T-helper 1 cell (primary cell): ENCODE measurements around the gene C1S.
A peak's percentile ranks its signal among the peaks of the same experiment; 100 is the strongest.

Experiments
- DNase-seq, 5 donors: peaks; one replicate each; pipeline ENCODE4 v3.0.0-alpha.2; 2012 to 2020

C1S gene

GRCh38 chr12:7076493-7076892 is 16.0 kb downstream of the C1S start:
- no peak for DNase-seq

GRCh38 chr12:7078163-7078562 is 17.6 kb downstream of the C1S start:
- no peak for DNase-seq

GRCh38 chr12:7079826-7080125 is 19.3 kb downstream of the C1S start:
- DNase-seq, result no peak

DNA sequence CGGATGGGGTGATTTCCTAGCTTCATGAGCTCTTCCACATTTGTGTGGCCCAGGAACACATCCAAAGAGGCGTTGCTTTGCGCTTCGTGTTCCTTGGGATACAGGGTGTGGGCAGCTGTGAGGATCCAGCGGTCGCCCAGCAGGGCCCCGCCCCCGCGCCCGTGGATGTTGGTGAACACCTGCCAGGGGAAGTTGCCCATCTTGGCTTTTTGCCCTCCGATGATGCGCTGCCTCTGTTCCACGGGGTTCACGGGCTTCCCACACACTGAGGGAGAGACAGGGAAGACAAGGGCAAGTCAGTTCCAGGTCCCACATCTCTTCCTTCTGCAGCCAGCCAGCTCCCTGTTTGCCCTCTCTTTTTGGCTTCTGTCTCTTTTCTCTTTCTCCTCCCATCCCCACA is 20.5 kb downstream of the C1S start:
- no peak for DNase-seq

GRCh38 chr12:7083125-7083524 is 22.6 kb downstream of the C1S start:
- no peak for DNase-seq

- no peak for DNase-seq
Measured at GRCh38 chr12:7089196-7089871, 28.8 kb downstream of the C1S start.

- DNase-seq, result no peak
Measured at GRCh38 chr12:7090222-7090998, 29.9 kb downstream of the C1S start.

GRCh38 chr12:7091171-7091570 is 30.7 kb downstream of the C1S start:
- no peak for DNase-seq

GRCh38 chr12:7091660-7092228 is 31.2 kb downstream of the C1S start:
- no peak for DNase-seq

DNA sequence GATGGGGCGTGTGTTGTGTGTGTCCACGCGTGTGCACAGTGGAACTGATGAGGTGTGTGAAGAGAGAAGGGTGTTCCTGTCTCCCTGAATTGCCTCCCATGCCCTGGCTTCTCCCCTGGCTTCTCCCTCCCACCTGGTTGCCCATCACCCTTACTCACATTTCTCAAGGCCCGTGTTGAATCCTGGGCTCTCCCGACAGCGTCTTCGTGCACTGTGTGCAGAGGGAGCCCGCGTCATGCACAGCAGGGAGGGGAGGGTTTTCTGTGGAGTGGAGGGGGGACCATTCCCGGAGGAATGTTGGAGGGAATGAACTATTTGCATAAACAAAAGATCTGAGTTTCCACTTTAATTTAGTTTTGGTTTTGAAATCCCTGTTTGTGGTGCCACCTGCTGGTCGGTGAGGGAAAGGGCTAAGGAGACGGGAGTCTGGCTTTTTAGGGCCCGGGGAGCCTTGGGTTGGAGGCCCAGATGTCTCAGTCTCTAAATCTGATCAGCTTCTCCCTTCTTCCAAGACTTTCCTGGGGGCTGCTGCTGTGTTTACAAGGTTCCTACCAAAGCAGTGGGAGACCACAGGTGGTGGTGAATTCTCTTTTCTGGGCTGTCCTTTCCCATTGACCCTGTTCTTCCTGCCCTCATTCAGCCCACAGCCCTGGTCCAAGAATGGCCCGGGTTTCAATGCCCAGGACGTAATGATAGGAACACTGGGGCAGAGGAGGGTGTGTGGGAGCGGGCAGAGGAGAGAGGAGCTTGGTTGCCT is 31.9 kb downstream of the C1S start, which contains the start of gene C1R:
TSS of gene C1R (minus strand) at position 217 of the 757 bp plus-strand sequence. CDS start at position 160, 57 bp downstream.
- peak; percentile 40 to 66 (median 52) for DNase-seq

DNA sequence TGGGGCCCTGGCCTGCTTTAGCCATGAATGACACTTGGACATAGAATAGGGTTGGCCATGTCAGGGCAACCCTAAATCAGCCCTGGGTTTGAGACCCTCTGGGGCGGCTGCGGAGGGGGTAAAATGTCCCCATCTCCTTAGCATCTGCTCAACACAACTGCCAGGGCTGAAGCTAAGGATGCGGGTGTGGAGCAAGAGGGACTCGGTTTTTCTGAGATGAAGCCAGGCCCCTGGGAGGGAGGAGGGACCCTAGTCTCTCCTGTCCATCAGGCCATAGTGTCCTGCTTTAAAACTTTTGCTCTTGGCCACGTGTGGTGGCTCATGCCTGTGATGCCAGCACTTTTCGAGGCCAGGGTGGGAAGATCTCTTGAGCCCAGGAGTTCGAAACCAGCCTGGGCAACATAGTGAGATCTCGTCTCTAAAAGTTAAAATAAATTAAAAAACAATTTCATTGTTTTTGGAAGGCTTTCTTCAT is 32.5 kb downstream of the C1S start:
- no peak for DNase-seq

GRCh38 chr12:7093486-7093885 is 33.0 kb downstream of the C1S start:
- no peak for DNase-seq

DNA sequence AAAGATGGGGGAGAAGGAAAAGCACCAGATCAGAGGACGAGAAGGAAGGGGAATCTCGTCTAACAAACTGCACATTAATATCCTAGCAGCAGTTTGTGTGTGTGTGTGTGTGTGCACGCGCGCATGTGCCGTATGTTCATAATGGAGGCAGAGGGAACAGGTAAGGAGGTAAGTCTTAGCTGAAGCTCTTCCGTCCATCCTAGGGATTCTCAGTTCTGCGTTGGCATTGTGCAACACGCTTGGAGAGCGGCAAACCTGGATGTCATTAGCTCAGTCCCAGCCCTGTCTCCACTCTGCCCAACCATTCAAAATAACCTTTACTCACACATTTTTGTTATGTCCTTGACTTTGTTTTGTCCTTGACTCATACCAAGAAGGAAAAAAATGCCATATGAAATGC is 33.4 kb downstream of the C1S start:
- DNase-seq, result no peak

DNA sequence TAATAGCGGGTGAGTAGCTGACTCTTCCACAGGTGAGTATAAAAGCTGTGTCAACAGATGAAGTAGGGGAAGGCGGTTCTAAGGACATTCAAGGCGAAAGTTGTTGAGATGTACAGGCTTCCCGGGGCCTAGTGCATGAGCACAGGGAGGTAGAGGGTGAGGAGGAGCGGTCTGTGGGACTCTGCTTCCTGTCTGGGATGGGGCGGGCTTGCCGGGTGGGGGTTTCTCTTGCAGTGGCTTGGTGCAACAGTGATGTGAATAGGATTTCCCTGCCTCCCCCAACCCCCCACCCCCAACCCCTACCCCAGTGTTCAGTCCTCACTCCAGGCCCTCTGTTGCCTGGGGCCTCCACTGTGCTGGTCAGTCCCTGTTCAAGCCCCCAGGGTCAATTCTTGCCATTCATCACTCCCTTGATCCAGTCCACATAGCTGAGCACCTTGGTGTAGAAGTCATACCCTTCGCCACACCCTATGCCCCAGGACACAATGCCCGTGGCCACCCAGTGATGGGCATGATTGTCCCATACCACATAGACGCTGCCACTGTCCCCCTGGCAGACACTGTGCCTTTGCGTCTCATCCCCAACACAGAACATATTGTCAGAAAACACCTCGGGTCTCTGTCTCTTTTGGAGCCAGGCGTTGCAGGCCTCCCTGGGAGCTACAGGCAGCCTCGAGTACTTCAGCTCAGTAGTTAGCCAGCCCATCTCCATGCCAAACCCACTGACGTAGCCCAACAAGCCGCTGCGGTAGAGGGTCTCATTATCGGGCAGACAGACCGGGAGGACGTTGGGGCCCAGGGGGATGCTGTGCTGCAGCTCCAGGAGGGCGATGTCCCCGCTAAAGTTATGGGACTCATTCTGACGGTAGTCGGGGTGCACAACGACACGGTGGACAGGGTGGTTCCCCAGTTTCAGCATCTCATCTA is 35.8 kb downstream of the C1S start:
- DNase-seq, result no peak

- no peak for DNase-seq
Measured at GRCh38 chr12:7096979-7097378, 36.5 kb downstream of the C1S start.

GRCh38 chr12:7099290-7099996 is 38.9 kb downstream of the C1S start:
- DNase-seq, result no peak

GRCh38 chr12:7100239-7100638 is 39.7 kb downstream of the C1S start:
- no peak for DNase-seq

GRCh38 chr12:7101047-7101693 is 40.7 kb downstream of the C1S start:
- no peak for DNase-seq

DNA sequence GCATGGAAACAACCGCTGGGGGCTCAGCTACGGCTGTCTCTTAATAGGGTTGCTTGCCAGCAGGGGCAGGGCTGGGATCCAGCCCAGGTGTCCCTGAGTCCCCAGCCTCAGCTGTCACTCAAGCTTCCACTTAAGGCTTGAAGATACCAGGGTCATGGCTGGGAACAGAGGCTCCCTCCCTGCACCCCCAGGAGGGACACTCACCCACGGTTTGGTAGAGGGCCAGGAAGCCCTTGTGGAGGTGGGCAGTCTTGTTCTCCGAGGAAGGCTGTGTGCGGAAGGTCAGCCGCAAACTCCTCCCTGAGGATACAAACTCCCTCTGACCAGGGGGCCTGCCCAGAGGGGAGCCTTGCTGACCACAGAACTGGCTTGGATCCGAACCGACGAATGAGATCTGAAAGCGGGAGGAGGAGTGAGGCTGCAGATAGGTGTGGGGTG is 41.2 kb downstream of the C1S start:
- DNase-seq, result no peak

GRCh38 chr12:7102582-7102981 is 42.1 kb downstream of the C1S start:
- no peak for DNase-seq
